ENCODE measurements around the gene TPP1. TPM values are rescaled to one million over a fixed set of nuclear protein-coding genes. Genes with fewer than 3 reads are reported as not detected.

The TPP1 gene
- total RNA-seq, 4 donors from 2014 or later, result 27.1 to 74.9 (median 40.7) TPM

DNA sequence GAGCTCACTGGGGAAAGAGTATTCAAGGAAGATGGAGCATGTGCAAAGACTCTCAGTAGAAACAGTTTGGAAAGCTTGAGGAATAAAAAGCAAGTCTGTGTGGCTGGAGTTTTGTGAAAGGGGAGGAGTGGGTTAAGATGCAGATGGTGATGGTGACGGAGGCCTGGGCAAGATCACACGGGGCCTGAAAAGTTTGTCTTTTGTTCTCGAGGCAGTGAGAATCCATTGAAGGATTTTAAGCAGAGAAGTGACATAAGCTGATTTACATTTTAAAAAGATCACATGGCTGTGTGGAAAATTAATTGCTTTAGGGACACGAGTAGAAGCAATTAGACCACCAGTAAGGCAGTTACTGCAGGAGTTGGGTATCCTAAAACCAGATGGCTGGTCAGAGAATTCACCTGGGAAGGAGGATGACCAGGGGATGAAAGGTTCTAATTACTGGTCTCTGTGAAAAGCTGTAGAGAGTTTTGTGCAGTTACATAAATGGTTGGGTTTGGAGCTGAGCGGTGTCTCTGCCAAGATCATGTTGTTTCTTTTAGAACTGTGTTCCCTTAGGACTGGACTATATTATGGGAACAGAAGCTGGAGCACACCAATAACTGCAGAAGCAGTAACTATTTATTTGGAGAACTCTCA, 22.9 kb downstream of the TPP1 start:
- no peak overlapping the region for H3K4me3 ChIP-seq
- no peak for DNase-seq
- TF ChIP-seq POLR2A (IDR thresholded peaks at IDR 0.05), result no peak
- TF ChIP-seq, protein P1, sequence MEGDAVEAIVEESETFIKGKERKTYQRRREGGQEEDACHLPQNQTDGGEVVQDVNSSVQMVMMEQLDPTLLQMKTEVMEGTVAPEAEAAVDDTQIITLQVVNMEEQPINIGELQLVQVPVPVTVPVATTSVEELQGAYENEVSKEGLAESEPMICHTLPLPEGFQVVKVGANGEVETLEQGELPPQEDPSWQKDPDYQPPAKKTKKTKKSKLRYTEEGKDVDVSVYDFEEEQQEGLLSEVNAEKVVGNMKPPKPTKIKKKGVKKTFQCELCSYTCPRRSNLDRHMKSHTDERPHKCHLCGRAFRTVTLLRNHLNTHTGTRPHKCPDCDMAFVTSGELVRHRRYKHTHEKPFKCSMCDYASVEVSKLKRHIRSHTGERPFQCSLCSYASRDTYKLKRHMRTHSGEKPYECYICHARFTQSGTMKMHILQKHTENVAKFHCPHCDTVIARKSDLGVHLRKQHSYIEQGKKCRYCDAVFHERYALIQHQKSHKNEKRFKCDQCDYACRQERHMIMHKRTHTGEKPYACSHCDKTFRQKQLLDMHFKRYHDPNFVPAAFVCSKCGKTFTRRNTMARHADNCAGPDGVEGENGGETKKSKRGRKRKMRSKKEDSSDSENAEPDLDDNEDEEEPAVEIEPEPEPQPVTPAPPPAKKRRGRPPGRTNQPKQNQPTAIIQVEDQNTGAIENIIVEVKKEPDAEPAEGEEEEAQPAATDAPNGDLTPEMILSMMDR (IDR thresholded peaks at IDR 0.05), result no peak
- no peaks in the 10 kb centered on the region for H3K4me1 ChIP-seq
- H3K9me3 ChIP-seq, result no peaks in the 10 kb centered on the region
- no peaks in the 10 kb centered on the region for H3K27me3 ChIP-seq
- H3K36me3 ChIP-seq, result no peaks in the 10 kb centered on the region
- intact Hi-C loops (cut with DNase I; ENCODE audit: low total_unique reads), result no loop called here
- peak overlapping the region; percentile 10 to 22 for H3K27ac ChIP-seq

- H3K9me3 ChIP-seq, result no peaks in the 10 kb centered on the region
- DNase-seq, result peak in 1 of 2 donors; percentile 6
- no peaks in the 10 kb centered on the region for H3K27me3 ChIP-seq
- H3K4me3 ChIP-seq, result no peak overlapping the region
- H3K27ac ChIP-seq, result no peak overlapping the region
- TF ChIP-seq, protein P1 (IDR thresholded peaks at IDR 0.05), result no peak
- TF ChIP-seq POLR2A (IDR thresholded peaks at IDR 0.05), result no peak
- H3K4me1 ChIP-seq, result no peaks in the 10 kb centered on the region
- H3K36me3 ChIP-seq, result no peaks in the 10 kb centered on the region
- intact Hi-C loops (cut with DNase I; ENCODE audit: low total_unique reads), result no loop called here
These were observed 25.0 kb downstream of the TPP1 start for GRCh38 chr11:6594142-6594768.

DNA sequence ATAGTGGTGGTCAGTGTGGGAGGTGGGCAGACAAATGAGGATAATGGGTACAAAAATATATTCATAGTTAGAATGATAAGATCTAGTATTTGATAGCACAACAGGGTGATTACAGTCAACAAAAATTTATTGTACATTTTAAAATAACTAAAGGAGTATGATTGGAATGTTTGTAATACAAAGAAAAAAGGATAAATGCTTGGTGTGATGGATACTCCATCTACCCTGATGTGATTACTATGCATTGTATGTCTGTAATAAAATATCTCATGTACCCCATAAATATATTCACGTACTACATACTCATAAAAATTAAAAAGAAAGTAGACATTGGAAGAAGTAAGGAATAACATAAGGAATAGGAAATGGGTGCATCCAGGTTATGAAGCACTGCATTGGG, 31.2 kb downstream of the TPP1 start:
- TF ChIP-seq POLR2A (IDR thresholded peaks at IDR 0.05), result no peak
- TF ChIP-seq, protein P1 (IDR thresholded peaks at IDR 0.05), result no peak
- Histone ChIP-seq H3K9me3 (peaks cover 0 to 9% of the 10 kb centered on the region in 2 donors), H3K4me3 (no peak overlapping the region), H3K4me1 (no peaks in the 10 kb centered on the region), H3K36me3 (no peaks in the 10 kb centered on the region), H3K27ac (no peak overlapping the region), H3K27me3 (no peaks in the 10 kb centered on the region)
- DNase-seq, result no peak
- intact Hi-C loops (cut with DNase I; ENCODE audit: low total_unique reads), result no loop called here

GRCh38 chr11:6587360-6587953, 31.8 kb downstream of the TPP1 start:
- no peak for TF ChIP-seq POLR2A (IDR thresholded peaks at IDR 0.05)
- TF ChIP-seq, protein P1 (IDR thresholded peaks at IDR 0.05), result no peak
- no peaks in the 10 kb centered on the region for H3K27me3 ChIP-seq
- H3K27ac ChIP-seq, result no peak overlapping the region
- no peaks in the 10 kb centered on the region for H3K36me3 ChIP-seq
- no peaks in the 10 kb centered on the region for H3K4me1 ChIP-seq
- peak in 1 of 2 donors; percentile 4 for DNase-seq
- intact Hi-C loops (cut with DNase I; ENCODE audit: low total_unique reads), result no loop called here
- peaks cover 0 to 9% of the 10 kb centered on the region in 2 donors for H3K9me3 ChIP-seq
- H3K4me3 ChIP-seq, result no peak overlapping the region
